GM19043 (cell line): ENCODE measurements around the gene MORF4L1.
A peak's percentile ranks its signal among the peaks of the same experiment; 100 is the strongest.
"Not testable (repeated sequence)": the region's sequence is repeated elsewhere in the genome, so short reads cannot be mapped to it uniquely, and the experiment has no call there.

Source experiments
- ATAC-seq: cut with Tn5 transposase; IDR thresholded peaks from one replicate; pipeline ENCODE4 v1.9.1; 2021; ENCODE audit warnings: low read depth; ENCODE audit not compliant: unreplicated experiment

MORF4L1 gene

DNA sequence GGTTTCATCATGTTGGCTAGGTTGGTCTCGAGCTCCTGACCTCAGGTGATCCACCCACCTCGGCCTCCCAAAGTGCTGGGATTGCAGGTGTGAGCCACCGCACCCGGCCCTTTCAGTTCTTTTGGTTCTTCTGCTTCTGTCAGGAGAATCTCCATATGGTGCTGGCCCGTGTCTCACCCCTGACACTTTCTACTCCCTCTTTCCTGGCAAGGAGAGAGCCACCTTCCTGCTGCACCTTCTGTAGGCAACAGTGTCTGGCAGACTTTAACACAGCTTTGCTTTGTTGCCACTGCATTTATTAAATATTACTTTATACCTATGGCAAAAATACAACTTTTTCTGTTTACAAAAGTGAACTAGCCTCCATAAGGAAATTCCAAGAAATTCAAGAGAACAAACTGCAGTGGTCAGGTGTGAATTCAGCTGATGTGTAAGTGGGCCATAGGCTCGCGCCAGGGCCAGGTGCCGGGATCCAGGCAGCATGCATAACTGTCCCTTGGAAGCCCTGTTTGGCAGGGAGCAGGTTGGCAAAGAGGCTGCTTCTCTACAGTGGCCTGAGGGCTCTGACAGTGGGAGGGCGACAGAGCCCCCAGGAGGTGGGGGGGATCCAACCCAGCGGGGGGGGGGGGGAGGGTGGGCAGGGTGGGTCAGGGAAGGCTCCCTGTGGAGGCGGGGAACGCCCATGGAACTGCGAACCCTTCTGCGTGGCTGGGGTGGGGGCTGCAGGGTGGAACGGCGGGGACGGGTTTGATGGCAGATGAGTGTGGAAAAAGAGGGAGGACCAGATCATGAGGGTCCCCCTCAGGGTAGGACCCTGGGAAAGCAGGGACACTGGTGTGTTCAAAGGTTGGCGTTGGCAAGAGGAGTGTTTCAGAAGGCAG is 51.0 kb downstream of the MORF4L1 start:
- no peak for ATAC-seq

DNA sequence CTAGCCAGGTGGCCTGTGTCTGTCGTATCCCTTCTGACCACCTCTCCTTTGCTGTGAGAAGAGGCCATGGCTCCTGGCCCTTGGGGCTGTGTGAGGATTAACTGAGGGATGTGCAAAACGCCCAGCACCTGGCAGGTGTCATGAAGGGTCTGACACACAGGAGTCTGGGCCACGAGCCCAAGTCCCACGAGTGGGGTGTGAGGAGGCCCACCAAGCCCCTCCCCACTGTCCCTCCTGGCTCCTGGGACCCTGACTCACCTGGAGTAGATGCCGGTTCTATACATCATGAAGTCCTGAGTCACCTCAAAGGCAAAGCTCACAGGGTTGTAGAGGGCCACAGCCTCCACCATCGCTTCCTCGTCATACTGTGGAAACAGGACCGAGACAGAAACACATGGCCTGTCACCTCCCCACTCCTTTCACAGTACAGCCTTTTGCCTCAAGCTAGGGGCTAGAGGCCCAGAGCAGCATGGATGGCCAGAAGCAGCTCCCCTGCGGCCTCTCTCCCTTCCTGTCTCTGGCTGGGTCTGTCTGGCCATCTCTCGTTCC is 52.5 kb downstream of the MORF4L1 start:
- ATAC-seq, result no peak

DNA sequence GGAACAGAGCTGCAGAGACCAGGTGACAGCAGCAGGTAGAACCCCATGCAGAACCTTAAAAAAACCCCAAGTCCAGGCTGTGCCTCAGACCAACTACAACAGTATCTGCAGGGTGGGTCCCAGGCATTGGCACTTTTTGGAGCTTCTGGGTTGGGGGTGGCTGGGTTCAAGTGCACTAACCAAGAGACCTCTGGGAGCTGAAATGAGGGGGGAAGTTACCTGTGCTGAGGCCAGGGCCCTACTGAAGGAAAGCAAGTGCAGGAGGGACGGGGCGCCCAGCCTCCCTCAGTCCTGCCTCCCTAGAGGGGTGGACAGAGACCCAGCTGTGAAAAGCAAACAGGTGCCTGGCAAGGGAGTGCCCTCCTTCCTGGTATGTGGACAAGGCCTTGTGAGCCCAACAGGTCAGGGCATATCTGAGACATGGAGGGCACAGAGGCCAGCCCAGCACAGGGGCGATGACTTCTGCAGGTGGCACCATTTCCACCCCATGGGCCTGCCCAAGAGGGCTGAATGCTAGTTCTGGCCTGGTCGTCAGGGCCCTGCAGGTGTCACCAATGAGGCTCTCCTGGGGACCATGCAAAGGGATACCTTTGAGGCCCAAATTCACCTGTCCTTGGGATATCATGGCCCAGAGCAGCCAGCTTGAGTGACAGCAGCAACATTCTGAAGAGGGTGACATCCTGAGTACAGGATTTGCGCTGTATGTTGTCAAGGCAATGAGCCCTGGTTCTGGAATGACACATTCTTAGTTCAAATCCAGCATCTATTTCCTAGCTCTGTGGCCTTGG is 53.5 kb downstream of the MORF4L1 start:
- ATAC-seq, result no peak

DNA sequence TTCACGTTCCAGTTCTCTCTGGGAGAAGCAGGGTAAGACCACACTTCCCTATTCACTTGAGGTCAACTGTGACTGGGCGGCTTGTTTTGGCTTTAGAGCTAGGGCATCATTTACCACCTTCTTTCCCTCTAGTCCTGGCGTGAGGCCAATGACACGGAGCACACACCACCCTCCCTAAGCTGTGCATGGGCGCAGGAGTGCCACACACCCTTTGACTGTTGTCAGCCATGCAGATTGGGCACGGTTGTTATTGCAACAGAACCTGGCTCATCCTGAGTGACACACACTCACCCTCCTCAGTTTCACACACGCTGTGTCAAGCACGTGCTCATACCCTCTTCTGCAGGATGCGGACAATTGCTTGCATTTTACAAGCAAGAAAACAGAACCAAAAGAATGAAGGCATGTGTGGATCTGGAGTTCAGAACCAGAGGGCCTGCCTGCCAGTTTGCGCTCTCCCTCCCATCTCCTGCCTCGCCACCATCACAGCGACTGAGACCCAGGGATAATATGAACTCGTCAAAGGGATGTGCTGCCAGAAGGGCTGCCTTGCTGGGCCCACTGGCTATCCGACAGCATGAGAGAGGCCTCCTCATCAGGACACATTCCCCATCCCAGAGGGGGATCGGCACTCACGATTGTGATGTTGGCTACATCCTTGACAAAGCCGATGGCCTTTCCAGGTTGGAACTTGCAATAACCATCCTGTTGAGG is 54.5 kb downstream of the MORF4L1 start:
- ATAC-seq, result no peak

DNA sequence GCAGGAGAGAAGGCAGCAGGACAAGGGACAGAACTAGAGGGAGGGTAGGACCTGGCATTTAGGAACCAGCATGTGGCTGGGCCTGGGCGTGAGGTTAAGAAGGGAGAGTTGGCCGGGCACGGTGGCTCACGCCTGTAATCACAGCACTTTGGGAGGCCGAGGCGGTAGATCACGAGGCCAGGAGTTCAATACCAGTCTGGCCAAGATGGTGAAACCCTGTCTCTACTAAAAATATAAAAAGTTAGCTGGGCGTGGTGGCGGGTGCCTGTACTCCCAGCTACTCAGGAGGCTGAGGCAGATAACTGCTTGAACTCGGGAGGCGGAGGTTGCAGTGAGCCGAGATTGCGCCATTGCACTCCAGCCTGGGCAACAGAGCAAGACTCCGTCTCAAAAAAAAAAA is 55.5 kb downstream of the MORF4L1 start:
- not testable (repeated sequence) for ATAC-seq

DNA sequence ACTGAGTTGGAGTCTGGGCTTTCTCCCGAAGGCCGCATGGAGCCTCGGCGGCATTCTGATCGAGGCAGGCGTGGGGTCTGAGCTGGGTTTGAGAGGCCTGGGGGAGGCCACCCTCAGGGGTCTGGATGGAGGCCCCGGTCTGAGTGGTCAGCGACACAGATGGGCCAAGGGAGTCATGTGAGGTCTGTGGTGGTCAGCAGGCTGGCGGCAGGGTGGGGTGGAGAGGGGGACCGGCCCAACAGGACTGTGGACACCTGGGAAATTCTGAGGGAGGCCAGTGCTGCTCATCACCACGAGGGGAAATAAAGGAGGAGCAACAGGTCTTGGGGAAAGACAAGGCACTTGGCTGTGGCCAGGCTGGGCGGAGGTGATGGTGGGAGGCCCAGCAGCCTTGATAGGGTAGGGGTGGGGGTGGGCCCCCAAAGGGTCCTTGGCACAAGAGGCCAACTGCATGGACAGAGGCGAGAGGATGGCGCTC is 56.0 kb downstream of the MORF4L1 start:
- no peak for ATAC-seq

DNA sequence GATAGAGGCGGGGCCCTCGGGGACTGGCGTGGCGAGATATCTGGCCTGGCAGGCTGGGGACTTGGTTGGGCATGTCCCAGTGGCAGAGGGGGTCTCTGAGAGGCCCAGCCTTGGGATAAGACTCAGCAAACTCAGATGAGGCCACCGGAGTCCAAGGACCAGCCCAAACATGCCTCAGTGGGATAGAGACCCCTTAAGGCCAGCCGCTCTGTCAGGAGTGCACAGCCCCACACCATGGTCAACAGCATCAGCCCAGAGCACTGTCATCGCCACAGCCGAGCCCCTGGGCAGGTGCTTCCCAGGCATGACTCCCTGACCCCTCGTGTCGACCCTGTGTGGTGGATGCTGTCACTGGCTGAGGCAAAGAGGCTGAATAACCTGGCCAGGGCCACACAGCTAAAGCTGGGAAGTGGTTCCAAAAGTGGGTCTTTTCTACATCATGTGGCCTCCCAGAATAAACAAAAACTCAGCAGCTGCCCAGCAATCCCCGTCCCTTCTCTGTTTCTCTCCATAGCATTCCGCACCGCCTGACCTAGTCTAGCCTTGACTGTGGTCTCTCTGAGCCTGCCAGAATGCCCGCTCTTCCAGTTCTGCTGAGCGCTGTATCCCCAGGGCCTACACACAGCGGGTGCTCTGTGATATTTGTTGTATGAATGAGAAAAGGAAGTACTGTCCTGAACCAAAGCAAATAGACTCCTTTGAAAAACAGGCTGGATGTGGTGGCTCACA is 57.0 kb downstream of the MORF4L1 start:
- no peak for ATAC-seq

DNA sequence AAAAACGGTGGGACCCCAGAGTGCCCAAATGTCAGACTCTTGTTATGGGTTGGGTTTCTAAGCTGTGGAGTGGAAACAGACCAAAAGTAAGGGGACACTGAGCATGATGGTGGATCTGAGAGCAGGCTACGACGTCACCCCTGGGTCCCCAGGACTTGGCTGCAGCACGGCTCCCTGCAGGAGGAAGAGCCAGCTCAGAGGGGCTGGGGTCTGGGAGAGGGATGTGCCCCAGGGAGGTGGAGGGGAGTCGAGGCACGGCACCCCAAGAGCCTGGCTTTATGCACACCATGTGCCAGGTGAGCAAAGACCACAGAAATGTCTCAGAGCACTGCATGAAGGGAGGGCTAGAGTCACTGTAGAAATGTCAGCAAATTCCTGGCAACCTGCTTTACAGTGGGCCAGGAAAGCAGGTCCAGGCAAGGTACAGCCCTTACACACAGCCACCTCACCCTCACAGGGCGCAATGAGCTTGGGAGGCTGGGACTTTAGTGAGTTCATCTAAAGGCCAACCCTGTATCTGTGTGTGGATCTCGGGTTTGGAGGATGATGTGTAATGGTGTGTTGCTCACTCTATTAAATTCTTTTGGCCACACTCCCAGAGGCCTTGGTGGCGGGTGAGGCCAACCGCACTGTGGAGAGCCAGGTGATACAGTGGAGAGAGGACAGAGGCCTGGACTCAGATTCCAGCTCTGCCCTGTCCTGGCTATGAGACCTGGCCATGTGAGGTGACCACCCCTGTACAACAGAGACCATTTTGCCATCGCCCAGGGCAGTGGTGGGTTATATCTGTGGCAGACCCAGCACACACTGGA is 58.1 kb downstream of the MORF4L1 start:
- no peak for ATAC-seq

DNA sequence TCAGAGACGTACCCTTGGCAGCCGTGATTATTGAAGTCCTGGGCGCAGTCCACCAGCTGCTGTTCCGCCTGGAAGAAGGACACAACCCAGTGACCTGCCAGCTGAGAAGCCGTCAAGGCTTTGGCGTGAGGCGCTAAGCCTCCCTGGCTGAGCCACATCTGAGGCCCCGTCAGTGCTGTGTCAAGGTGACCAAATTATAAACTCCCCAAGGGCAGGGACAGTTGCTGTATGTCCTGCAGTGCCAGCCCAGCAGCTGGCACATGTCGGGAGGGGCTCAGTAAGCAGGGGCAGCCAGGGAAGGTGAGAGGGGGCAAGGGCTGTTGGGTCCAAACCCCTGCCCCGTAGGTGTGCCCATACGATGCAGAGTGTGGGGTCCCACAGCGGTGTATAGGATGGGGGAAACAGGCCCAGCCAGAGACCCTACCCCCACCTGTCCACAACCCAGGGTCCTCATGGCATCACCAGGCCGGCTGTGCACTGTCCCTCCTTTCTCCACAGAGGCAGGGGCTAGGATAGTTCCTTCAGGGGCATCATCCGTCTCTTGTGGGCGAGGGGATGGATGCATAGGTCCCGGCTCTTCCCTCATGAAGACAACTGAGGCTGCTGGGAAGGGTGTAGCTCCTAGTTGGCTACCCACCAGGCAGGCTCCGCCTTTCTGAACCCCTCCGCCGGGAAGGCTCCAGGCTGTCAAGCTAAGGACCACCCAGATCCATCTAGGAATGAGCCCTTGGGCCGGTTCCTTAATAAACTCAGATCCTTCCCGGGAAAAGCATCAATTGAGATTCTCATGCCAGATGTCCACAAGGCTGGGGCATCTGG is 59.0 kb downstream of the MORF4L1 start:
- ATAC-seq, result no peak

DNA sequence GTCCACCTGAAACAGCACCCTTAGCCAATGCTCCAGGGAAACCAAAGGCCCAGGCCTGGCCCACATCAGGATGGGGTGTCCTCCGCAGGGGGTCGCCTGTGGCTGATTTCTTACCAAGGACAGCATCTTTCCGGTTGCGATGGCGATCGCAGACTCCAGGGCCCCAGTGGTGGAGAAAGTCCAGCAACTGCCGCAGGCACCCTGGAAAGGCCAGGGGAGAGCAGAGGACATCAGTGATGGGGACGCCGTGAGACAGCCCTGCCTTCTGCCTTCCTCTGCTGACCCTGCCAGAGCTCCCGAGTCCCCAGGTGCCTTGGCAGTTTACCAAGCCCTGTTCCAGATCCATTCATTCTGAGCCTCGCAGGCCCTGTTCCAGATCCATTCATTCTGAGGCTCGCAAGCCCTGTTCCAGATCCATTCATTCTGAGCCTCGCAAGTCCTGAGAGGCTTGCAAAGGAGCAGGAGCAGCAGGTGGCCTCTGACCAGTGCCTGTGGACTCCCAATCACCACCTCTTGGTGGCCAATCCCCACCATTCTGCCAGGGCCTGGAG is 59.6 kb downstream of the MORF4L1 start:
- ATAC-seq, result no peak

DNA sequence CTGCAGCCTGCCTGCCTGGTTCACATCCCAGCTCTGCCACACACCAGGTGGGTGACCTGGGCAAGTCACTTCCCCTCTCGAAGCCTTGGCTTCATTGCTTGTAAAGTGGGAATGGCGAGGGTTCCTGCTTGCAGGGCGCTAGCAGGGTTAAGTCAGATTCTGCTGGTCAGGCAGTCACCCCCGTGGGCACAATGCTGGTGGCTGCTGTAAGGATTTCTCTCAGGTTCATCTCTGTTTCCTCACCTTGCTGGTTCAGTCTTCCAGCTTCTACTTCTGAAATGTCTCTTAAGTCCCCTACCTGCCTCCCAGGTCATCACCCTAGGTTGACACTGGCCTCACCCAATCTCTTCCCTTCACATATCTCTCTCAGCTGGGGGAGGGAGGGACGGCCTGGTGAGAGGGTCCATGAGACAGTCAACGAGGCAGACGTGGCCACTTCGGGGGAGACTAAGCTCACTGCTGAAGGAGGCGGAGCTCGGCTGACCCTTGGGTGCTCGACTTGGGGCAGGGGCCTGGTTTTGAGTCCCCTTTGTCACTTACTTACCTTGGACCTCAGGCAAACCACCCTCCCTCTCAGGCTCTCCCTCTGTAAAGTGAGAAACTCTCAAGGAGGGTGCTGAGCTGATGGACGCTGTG is 60.6 kb downstream of the MORF4L1 start:
- ATAC-seq, result no peak

DNA sequence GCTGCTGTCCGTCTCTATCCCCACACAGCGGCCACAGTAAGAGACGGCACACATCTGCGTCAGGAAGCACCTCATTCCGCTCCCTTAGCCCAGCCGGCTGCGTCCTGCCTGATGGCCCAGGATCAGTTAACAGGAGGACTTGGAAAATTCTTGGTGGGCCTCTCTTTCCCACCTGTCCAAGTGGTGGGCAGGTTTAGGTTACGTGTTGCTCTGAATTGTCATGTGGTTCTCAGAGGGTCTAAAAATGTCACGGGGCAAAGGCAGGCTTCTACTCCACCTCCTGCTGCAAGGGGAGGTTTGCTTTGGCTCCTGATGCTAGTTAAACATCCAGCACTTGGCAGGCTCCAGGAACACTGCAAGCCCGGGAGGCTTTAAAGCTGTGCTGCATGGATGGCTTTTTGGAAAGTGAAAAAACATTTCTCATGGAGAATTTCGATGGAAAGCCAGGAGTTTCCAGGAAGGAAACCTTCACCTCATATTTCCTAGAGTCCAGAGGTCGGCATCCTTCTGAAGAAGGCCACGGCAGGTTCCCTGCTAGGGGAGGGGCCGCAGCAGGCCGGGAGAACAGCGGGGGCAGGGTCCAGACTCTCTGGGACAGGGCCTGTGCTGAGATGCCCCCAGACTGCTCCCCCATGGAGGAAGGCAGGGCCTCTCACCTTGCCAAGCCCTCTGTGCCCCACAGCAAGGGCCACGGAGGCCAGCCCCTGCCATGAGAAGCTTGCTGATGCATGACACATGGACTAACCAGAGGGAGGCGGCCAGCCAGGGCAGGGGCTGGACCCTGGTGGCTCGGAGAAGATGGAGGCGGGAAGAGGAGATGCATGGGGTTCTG is 61.3 kb downstream of the MORF4L1 start:
- no peak for ATAC-seq

DNA sequence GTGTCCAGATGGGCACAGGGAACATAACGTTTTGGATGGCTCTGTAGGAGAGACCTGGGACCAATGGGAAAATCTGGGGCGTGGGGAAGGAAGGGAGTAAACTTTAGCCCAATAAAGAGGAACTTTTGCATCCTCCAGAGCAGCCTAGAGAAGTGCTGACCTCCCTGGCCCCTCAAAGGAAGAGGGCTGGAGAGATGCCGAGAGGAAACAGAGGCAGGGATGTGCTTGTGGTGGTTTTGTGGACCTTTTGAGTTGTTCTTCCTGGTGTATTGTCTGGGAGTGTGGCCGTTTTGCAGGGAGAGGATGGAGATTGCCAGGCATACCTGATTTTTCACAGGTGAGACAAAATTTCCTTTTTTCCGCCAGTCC is 61.9 kb downstream of the MORF4L1 start:
- ATAC-seq, result no peak

DNA sequence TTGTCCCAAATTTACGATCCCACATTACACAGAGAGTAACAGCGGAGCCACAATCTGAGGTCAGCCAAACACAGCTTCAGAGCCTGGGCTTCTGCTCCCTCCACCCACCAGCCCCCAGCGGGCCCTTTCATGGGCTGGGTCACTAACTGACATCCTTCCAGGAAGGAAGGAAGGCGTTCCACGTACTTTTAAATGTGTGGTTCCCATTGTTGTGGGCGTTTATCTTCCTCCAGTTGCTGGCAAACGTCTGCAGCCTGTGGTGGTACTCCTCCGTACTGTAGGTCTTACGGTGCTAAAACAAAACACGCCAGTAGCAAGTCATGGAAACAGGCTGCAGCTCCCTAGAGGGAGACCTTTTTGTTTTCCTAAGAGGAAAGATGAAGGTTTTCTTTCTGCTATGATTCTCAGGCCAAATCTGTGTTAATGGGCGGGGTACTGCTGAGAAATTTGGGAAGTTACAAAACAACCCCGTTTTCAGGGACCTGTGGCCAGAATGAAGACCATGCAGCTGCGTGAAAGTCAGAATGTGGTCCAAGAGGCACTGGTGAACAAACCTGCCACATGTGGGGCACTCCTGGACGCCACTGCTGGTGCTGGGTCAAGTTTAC is 64.5 kb downstream of the MORF4L1 start:
- ATAC-seq, result no peak

DNA sequence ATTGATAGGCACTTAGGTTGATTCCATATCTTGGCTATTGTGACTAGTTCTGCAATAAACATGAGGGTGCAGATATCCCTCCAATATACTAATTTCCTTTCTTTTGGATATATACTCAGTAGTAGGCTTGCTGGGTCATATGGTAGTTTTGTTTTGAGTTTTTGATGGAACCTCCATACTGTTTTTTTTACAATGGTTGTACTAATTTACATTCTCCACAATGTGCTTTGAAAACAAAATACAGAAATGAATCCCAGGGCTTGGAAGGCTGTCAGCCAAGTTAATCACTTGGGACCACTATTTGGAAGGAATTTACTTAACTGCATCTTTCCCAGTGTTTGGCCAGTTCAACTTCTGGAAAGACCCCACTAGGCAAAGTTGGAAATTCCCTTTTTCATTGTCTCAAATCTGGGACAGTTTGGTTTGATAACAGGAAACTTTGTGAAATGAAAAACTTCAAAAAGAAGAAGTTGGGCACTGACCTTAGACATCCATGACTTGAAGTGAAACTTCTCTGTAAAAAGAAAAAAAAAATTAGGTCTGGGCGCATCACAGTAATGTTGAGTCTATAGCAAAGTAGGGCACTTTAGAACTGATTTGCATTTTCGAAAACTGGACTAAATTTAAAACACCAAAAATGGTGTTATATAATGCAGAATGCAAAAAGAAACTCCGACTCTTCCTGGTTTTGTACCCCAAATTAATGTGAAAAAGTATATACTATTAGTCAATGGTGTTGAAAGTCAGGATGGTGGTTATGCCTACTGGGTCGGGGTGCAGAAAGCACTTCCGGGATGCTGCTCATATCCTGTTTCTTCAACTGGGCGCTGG is 66.2 kb downstream of the MORF4L1 start:
- peak; percentile 69 for ATAC-seq

DNA sequence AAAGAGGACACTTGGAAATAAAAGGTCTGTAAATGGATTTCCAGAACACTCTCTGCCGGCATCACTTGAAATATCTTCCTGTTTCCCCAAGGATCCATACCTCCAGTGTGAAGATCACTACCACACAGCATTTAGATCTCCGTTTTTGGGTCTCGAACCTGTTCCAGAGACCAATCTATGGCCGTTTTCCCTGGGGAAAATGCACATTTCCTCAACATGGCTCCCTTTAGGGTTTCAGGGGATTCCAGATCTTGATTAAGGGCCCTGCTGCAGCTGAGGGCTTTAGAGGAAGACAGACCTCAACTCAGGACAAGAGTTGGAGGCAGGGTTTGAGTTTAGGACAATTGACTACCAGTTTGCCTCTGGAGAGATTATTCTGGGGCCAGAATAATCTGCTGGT is 70.1 kb downstream of the MORF4L1 start:
- ATAC-seq, result no peak
